SK-N-MC (cell line): Measurements from ENCODE around the gene ASTN2.

Source experiments
- EZH2 ChIP-seq: fragments of 200-600 bp; sonication (generic); IDR thresholded peaks from one replicate; pipeline ENCODE4 v1.6.1; 2017; ENCODE audit warnings: antibody characterized with exemption
- FOXP2 ChIP-seq: optimal IDR thresholded peaks from 2 replicates; pipeline ENCODE3; 2011; ENCODE audit warnings: mild to moderate bottlenecking, moderate library complexity; ENCODE audit not compliant: insufficient read depth; ENCODE audit errors: extremely low read length, control extremely low read depth
- POLR2AphosphoS5 ChIP-seq: IDR thresholded peaks from 2 replicates; pipeline ENCODE4 v1.6.1; 2012; ENCODE audit warnings: mild to moderate bottlenecking, low read depth, low read length, borderline replicate concordance

- TF ChIP-seq POLR2AphosphoS5 (no peak), EZH2 (no peak), FOXP2 (no peak)
Observed at GRCh38 chr9:117434566-117434965, 19.7 kb upstream of the ASTN2 start.
